Occipital lobe (tissue), 3 donors: Measurements from ENCODE around the gene ZSWIM8. TPM values are rescaled to one million over a fixed set of nuclear protein-coding genes. Genes with fewer than 3 reads are reported as not detected.

ENCODE experiments used
- DNase-seq: peaks from one replicate; lab custom pipeline; 2025; lab: John Stamatoyannopoulos, UW
- small RNA-seq: library from RNA; depleted of rRNA; stranded (forward); fragments of <200 nt; gene quantifications from one replicate; pipeline ENCODE3, GENCODE V24; 2014
- total RNA-seq: library from RNA; depleted of rRNA; stranded (reverse); fragments of >200 nt; gene quantifications from one replicate; pipeline ENCODE4 v1.2.3, GENCODE V29; 2014

Gene ZSWIM8
- total RNA-seq, 1 donor from 2014 or later: 30.7 TPM

DNA sequence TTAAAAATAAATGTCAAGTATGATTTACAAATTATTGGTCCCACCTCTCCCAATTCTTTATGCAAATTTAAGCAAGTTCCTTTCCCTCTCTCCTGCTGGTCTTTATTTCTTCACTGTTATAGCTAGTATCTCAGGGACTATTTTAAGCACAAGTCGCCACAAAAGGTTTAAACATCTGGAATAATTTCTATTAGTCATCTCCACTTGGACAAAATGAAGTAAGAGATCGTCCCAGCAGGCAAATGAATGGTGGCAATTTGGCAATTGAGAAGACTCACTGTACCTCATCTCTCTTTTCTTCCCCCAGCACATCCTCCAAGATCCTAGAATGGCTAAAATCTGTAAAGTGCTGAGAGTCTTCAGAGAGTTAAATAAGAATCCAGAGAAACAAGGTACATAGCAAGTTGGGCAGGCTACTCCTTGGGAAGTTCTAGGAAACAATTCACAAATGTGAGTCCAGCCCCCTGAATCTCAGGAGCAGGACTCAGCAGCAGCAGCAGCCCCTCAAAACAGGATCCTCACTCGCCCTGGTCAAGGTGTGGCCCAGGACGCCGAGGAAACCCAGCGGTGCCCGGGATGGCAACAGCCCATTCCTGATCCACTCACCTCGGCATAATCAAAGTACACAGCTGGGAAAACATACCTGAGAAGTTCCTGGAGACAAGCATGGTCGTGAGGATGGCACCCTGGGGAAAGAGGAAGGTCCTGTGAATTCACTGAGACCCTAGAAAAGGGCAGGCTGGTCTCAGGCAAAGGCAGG lies 56.3 kb downstream of the ZSWIM8 start:
- no peak for DNase-seq

DNA sequence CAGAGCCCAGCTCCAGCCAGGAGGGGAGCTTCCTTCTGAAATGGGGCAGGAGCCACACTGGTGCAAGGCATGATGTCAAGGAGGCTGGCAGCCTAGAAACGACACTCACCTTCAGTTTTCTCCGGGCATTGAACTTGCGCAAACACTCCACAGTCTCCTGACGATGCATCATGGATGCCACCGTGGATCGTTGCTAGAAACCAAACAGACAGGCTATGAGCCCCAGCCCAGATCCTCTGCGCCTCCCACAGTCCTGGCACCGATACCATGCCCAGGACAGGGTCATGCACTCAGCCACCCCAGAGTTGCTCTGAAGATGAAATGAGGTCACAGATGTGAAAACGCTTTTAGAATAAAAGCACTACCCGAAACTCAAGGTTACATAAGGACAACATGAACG lies 56.9 kb downstream of the ZSWIM8 start:
- no peak for DNase-seq

DNA sequence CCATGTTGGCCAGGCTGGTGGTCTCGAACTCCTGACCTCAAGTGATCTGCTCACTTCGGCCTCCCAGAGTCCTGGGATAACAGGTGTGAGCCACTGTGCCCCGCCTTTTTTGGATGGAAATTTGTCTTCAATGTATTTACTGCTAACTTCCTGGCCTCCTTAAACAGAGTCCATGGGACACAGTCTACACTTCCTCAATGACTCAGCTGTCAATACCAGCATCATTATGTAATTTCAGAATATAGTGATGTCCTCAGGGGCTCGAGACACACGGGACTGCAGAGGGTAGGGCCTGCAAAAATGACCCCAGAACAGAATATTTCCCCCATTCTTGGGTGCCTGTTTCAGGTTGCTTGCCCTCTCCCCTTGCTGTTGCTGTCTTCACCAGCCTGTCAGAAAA lies 57.9 kb downstream of the ZSWIM8 start:
- no peak for DNase-seq

DNA sequence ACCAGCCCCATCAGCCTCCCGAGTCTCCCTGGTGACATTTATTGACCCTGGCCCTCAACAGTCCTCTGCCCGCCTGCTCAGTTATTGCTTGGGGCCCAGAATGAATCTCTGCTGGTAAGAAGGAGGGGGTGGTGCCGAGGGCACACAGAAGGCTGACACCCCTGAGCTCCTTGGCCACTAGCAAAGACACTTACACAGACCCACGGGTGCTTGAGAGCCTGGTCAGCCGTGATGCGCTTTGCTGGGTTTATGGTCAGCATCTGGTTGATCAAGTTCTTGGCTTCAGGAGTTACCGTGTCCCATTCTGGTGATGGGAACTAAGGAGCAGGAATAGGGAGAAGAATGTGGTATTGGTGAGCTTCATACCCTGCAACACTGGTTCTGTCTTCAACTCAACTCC lies 61.6 kb downstream of the ZSWIM8 start:
- DNase-seq: no peak

DNA sequence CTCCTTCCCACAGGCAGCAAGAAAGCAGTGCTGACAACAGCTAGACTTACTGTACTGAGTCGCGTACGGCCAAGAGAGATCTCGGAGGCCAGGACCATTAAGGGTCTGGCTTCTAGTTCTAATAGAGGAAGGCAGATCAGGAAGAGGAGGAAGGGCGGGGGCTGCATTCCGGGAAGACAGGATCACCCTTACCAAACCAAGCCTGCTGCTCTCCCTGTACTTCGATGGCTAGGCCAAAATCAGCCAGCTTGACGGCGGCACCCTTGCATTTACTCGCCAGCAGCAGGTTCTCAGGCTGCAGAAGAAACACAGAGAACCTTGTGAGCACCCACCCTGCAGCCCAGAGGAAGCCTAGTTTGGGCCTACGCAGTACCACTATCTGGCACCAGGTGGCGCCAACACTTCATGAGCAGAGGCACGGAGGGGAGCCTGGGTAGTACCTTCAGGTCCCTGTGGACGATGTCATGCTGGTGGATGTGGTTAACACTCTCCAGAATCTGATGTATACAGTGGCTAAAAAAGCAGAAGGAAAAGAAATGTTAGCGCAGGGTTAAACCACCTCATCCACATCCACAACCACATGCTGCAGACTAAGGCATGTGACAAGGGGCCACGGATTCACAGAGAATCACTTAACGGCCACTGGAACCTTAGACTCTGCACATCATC lies 63.5 kb downstream of the ZSWIM8 start:
- peak; percentile 68 for DNase-seq

DNA sequence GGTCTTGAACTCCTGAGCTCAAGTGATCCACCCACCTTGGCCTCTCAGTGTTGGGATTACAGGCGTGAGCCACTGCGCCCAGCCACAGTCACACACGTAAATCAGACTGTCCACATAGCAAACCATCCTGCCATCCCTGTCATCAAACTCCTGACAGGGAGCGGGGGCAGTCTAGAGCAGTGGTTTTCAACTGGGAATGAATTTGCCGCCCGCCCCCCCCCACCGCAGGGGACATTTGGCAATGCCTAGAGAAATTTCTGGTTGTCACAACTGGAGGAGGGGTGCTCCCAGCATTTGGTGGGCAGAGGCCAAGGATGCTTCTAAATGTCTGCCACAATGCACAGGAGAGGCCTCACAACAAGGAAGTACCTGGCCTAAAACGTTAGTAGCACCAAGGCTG lies 64.8 kb downstream of the ZSWIM8 start:
- no peak for DNase-seq

DNA sequence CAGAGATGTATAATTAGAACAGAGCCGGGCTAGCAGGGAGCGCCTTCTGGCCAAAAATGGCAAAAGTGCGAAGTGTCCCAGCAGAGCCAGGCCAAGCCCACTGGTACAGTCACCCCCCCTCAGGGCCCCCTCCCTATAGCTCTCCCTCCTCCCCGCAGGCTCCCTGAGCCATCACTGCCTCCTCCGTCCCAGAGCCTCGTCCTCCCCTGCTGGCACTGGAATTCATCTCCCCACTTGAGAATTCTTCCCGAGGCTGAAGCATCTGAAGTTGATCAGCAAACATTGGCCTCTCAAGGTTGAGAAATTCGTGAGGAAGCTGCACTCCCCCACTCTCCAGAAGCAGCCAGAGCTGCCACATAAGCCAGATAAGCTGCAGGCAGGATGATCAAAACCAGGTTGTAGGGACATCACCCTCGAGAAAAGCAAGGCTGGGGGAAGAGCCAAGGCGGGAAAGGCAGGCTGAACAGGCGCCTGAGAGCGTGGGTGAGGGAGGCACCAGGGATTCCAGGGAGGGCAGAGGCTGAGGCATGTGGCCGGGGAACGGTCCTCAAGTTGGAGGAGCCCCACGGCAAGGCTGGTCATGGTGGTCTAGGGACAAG lies 65.6 kb downstream of the ZSWIM8 start:
- no peak for DNase-seq

Small RNA genes within 50 kb of the gene (small RNA-seq; reads per million reads assigned to genes)
- gene AC022400.4 (not detected), gene AC022400.9 (not detected), gene ZSWIM8-AS1 (not detected)

Other genes with a start within 250 kb of the ZSWIM8 start
- gene USP54, start 194.3 kb upstream of the ZSWIM8 start, total RNA-seq: 31.7 TPM
- gene MYOZ1, start 144.1 kb upstream of the ZSWIM8 start, total RNA-seq: 0.78 TPM
- gene SYNPO2L, start 129.6 kb upstream of the ZSWIM8 start, total RNA-seq: not detected
- 6.6 TPM for gene AGAP5, start 87.5 kb upstream of the ZSWIM8 start, total RNA-seq
- gene SEC24C, start 41.2 kb upstream of the ZSWIM8 start, total RNA-seq: 44.0 TPM
- gene CHCHD1, start 3.6 kb upstream of the ZSWIM8 start, total RNA-seq: 14.5 TPM
- 8.1 TPM for gene NDST2, start 26.0 kb downstream of the ZSWIM8 start, total RNA-seq
- 64.1 TPM for gene CAMK2G, start 88.9 kb downstream of the ZSWIM8 start, total RNA-seq
- gene PLAU, start 125.5 kb downstream of the ZSWIM8 start, total RNA-seq: 0.94 TPM
- gene VCL, start 212.5 kb downstream of the ZSWIM8 start, total RNA-seq: 17.8 TPM